ENCODE results near the gene ANKRD42. TPM values are rescaled to one million over a fixed set of nuclear protein-coding genes. Genes with fewer than 3 reads are reported as not detected.
A peak's percentile ranks its signal among the peaks of the same experiment; 100 is the strongest.

Gene ANKRD42
- total RNA-seq, 4 donors from 2014 or later = 2.1 to 3.7 (median 3.4) TPM

DNA sequence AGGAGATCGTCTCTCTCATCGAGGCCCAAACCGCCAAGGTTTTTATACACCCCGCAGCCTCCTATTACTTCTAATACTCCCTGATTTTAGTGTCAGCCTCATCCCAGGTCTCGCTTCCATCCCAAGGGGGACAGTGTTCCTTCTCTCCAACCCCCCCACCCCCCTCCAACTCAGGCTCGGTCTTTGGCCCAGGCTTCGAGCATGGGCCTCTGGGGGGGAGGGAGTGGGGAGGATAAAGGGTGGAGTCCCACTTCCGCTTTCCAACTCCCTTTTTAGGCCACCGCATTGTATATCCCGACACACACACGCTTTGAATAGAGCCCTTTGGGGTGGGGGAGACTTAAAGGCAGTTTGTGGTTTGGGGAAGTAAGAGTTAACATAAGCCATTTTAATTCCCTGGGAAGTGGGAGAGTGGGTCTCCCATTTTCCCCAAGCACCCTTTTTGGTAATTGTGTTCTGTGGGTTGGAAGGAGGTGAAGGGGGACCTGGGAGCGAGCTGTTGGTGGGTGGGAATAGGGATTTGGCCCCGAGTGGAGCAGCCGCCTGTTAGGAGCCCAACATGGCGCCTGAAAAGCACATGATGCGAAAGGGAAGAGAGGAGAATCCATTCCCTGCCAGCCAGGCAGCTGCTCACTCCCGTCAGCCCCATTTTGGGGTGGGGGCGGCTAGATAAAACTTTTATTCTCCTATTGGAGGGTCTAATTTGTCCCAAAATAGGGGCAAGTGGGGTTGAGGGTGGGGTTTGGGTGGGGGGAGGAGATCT lies 35.7 kb upstream of the ANKRD42 start:
- intact Hi-C loops (cut with DNase I; ENCODE audit: low total_unique reads) (loop anchor here (1.0 to 10.0 kb wide), 5 partner anchors 36 to 161 kb away; partner anchors contain the start of genes ANKRD42 and CCDC90B), in situ Hi-C loops (cut with MboI; ENCODE audit: low sequenced_read_pairs in 4 of 4) (loop anchor here in 2 of 4 donors (5.0 to 25.0 kb wide), 3 partner anchors 35 to 95 kb away; partner anchors contain the start of genes RAB30 (in 2 of the 2) and ANKRD42 (in 1 of the 2))
- H3K4me1 ChIP-seq = peaks cover 34 to 35% of the 10 kb centered on the region in 2 donors
- TF ChIP-seq, protein P1, sequence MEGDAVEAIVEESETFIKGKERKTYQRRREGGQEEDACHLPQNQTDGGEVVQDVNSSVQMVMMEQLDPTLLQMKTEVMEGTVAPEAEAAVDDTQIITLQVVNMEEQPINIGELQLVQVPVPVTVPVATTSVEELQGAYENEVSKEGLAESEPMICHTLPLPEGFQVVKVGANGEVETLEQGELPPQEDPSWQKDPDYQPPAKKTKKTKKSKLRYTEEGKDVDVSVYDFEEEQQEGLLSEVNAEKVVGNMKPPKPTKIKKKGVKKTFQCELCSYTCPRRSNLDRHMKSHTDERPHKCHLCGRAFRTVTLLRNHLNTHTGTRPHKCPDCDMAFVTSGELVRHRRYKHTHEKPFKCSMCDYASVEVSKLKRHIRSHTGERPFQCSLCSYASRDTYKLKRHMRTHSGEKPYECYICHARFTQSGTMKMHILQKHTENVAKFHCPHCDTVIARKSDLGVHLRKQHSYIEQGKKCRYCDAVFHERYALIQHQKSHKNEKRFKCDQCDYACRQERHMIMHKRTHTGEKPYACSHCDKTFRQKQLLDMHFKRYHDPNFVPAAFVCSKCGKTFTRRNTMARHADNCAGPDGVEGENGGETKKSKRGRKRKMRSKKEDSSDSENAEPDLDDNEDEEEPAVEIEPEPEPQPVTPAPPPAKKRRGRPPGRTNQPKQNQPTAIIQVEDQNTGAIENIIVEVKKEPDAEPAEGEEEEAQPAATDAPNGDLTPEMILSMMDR (IDR thresholded peaks at IDR 0.05 in 4 of 5, conservative IDR thresholded peaks at IDR 0.05 in 1 of 5) = peak in 1 of 5 experiments; percentile 29
- no peak for TF ChIP-seq POLR2A (IDR thresholded peaks at IDR 0.05)
- H3K27ac ChIP-seq = peak overlapping the region; percentile 98 to 100 (median 100)
- peak overlapping the region; percentile 92 to 100 (median 97) for H3K4me3 ChIP-seq
- ATAC-seq (peak; percentile 42 to 44), DNase-seq (peak; percentile 64 to 72)
- no peaks in the 10 kb centered on the region for H3K27me3 ChIP-seq
- no peaks in the 10 kb centered on the region for H3K9me3 ChIP-seq
- no peaks in the 10 kb centered on the region for H3K36me3 ChIP-seq

DNA sequence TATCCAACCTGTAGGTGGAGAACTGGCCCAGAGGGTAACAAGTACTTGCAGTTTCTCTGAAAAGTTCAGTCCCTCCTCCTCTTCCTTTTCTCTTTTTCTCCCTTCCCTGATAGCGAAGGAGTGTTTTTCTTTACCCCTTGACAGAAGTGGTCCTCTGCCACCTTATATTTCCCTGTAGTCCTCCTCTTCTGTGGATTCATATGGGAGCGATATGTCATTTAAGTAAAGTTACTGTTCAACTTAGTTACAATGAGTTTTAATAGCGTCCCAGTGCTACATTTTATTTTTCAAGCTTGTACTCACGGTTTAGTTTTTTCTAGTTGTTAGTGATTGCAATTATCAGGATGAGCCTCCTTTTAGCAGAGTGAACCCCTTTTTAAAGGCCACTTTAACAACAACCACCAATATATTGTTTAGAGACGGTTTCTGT lies 35.1 kb upstream of the ANKRD42 start:
- intact Hi-C loops (cut with DNase I; ENCODE audit: low total_unique reads) = loop anchor here (10.0 kb wide), 1 partner anchor 126 kb away; the partner anchor contains the start of gene CCDC90B
- no peak for ATAC-seq
- H3K27ac ChIP-seq = peak overlapping the region; percentile 98 to 100 (median 100)
- peak overlapping the region; percentile 92 to 100 (median 97) for H3K4me3 ChIP-seq
- H3K4me1 ChIP-seq = peaks cover 40 to 41% of the 10 kb centered on the region in 2 donors
- in situ Hi-C loops (cut with MboI; ENCODE audit: low sequenced_read_pairs in 4 of 4) = loop anchor here in 2 of 4 donors (5.0 to 25.0 kb wide), 3 partner anchors 34 to 96 kb away; partner anchors contain the start of genes RAB30 (in 2 of the 2) and ANKRD42 (in 1 of the 2)
- TF ChIP-seq, protein P1 (IDR thresholded peaks at IDR 0.05 in 4 of 5, conservative IDR thresholded peaks at IDR 0.05 in 1 of 5) = peak in 1 of 5 experiments; percentile 16
- TF ChIP-seq POLR2A (IDR thresholded peaks at IDR 0.05) = no peak
- no peaks in the 10 kb centered on the region for H3K27me3 ChIP-seq
- DNase-seq = no peak
- H3K36me3 ChIP-seq = no peaks in the 10 kb centered on the region
- H3K9me3 ChIP-seq = no peaks in the 10 kb centered on the region

DNA sequence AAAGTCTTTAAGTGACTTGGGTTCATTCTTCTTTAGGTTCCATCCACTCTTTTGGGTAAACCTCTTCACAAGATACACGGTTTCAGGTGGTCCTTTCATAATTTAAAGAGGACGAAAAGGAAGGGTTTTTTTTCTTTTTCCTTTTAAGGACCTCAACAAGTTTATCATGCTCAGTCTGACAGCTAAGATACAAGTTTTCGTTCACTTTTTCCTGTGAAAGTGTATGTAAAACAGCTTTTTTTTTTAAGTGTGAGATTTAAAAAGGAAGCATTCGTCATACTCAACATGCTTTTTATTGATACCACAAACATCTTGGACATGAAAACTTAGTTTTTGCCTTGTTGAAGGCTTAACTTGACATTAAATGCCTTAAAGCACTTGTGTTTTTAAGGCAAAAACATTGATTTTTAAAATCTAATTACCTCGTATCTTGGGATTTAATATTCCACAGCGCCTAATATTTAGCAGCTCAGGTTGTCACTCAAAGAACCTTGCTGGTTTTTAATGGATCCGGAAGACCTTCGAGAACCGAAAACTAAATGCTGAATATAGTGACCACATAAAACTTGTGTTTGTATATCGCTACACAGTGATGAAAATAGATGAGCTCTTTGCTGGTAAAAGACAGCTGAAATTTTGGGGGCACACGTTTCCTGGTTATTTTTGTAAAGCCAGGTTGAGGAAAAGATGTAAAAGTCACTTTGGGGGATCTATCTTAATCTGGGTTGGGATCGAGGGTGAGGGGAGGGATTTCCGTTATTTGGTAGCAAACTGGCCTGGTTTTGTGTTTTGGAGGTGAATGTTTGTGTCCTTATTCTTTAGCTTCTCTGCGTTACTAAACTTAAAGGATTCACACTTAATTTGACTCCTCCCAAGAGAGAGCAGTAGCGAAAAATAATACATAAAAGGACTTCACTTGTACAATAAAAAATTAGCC lies 34.3 kb upstream of the ANKRD42 start:
- in situ Hi-C loops (cut with MboI; ENCODE audit: low sequenced_read_pairs in 4 of 4) = loop anchor here in 2 of 4 donors (5.0 to 25.0 kb wide), 3 partner anchors 33 to 97 kb away; partner anchors contain the start of genes RAB30 (in 2 of the 2) and ANKRD42 (in 1 of the 2)
- no peaks in the 10 kb centered on the region for H3K27me3 ChIP-seq
- no peak for ATAC-seq
- peaks cover 0 to 3% of the 10 kb centered on the region in 2 donors for H3K36me3 ChIP-seq
- no peaks in the 10 kb centered on the region for H3K9me3 ChIP-seq
- peak overlapping the region; percentile 98 to 100 (median 100) for H3K27ac ChIP-seq
- TF ChIP-seq, protein P1 (IDR thresholded peaks at IDR 0.05 in 4 of 5, conservative IDR thresholded peaks at IDR 0.05 in 1 of 5) = no peak
- TF ChIP-seq POLR2A (IDR thresholded peaks at IDR 0.05) = no peak
- DNase-seq = no peak
- peak overlapping the region; percentile 92 to 100 (median 97) for H3K4me3 ChIP-seq
- intact Hi-C loops (cut with DNase I; ENCODE audit: low total_unique reads) = loop anchor here (10.0 kb wide), 1 partner anchor 126 kb away; the partner anchor contains the start of gene CCDC90B
- peaks cover 41 to 46% of the 10 kb centered on the region in 2 donors for H3K4me1 ChIP-seq
